CD4-positive, alpha-beta T cell treated with Interleukin-1 beta for 1 hour (primary cell): ENCODE results near the gene CCDC116.
"Not testable (repeated sequence)": the region's sequence is repeated elsewhere in the genome, so short reads cannot be mapped to it uniquely, and the experiment has no call there.

Experiments
- DNase-seq, 2 donors: peaks; one replicate each; pipeline ENCODE4 v3.0.0-alpha.2; 2020 to 2022

Gene CCDC116

GRCh38 chr22:21632237-21632895, at the start of gene CCDC116:
Gene CCDC116 (plus strand): TSS chr22:21632760. CDS start chr22:21633182, 422 bp downstream.
- peak; percentile 72 to 82 for DNase-seq

GRCh38 chr22:21582801-21583740, 49.5 kb upstream of the CCDC116 start:
- no peak for DNase-seq

GRCh38 chr22:21585389-21585788, 47.2 kb upstream of the CCDC116 start:
- DNase-seq = no peak

- DNase-seq = peak in 1 of 2 donors; percentile 20
These were observed 44.6 kb upstream of the CCDC116 start for GRCh38 chr22:21587803-21588611.

- DNase-seq = no peak
These were observed 43.2 kb upstream of the CCDC116 start for GRCh38 chr22:21589396-21589795.

GRCh38 chr22:21590809-21591641, 41.5 kb upstream of the CCDC116 start:
- DNase-seq = peak in 1 of 2 donors; percentile 19

GRCh38 chr22:21591695-21592094, 40.9 kb upstream of the CCDC116 start:
- no peak for DNase-seq

GRCh38 chr22:21592422-21592821, 40.1 kb upstream of the CCDC116 start:
- no peak for DNase-seq

GRCh38 chr22:21593406-21594232, 38.9 kb upstream of the CCDC116 start:
- no peak for DNase-seq

GRCh38 chr22:21594865-21595452, 37.6 kb upstream of the CCDC116 start:
- no peak for DNase-seq

- DNase-seq = not testable (repeated sequence)
These were observed 36.0 kb upstream of the CCDC116 start for GRCh38 chr22:21596356-21597135.

GRCh38 chr22:21598302-21598701, 34.3 kb upstream of the CCDC116 start:
- DNase-seq = no peak

- DNase-seq = no peak
These were observed 33.3 kb upstream of the CCDC116 start for GRCh38 chr22:21599053-21599893.

- no peak for DNase-seq
These were observed 30.0 kb upstream of the CCDC116 start for GRCh38 chr22:21602579-21602978.

- DNase-seq = no peak
These were observed 28.6 kb upstream of the CCDC116 start for GRCh38 chr22:21603973-21604372.

- no peak for DNase-seq
These were observed 26.5 kb upstream of the CCDC116 start for GRCh38 chr22:21605887-21606564.

- DNase-seq = no peak
These were observed 25.8 kb upstream of the CCDC116 start for GRCh38 chr22:21606775-21607174.

GRCh38 chr22:21609556-21610157, 22.9 kb upstream of the CCDC116 start:
- not testable (repeated sequence) for DNase-seq
